Neural progenitor cell (in vitro differentiated cells): ENCODE measurements around the gene OPA1.

Source experiments
- CTCF ChIP-seq: fragments of 200-600 bp; sonication (generic); IDR thresholded peaks from 2 replicates; pipeline ENCODE4 v1.5.1; 2017; ENCODE audit warnings: antibody characterized with exemption, mild to moderate bottlenecking
- EZH2 ChIP-seq: fragments of 200-600 bp; sonication (generic); IDR thresholded peaks from 2 replicates; pipeline ENCODE4 v1.6.1; 2017; ENCODE audit warnings: antibody characterized with exemption, mild to moderate bottlenecking, moderate library complexity

GRCh38 chr3:193746832-193747231 is 153.8 kb downstream of the OPA1 start:
- no peak for TF ChIP-seq CTCF
- TF ChIP-seq EZH2, result no peak
